Activated CD8-positive, alpha-beta memory T cell treated with anti-CD3 and anti-CD28 coated beads, Interleukin-2, amount 10 ng/mL, durations not matched to agents 7 days and 5 days (primary cell): Measurements from ENCODE around the gene IL2RA. TPM values are rescaled to one million over a fixed set of nuclear protein-coding genes. Genes with fewer than 3 reads are reported as not detected.

ENCODE experiments used
- ATAC-seq: fragments of 150-1000 bp; cut with Tn5 transposase; one replicate; pipeline ENCODE4 v1.10.0; 2021; ENCODE audit warnings: moderate library complexity
- CTCF ChIA-PET: fragments of 350-600 bp; sonication (Branson Sonifier 250); formaldehyde crosslinking; loops from one replicate; lab custom pipeline; 2021; ENCODE audit warnings: antibody characterized with exemption; lab: Charles Lee
- DNase-seq: peaks from one replicate; pipeline ENCODE4 v3.0.0-alpha.2; 2020
- H3K27ac Mint-ChIP-seq: one replicate; pipeline ENCODE4 v1.8.0; 2021; ENCODE audit warnings: mild to moderate bottlenecking, mixed read lengths
- H3K27me3 Mint-ChIP-seq: one replicate; pipeline ENCODE4 v1.8.0; 2021; ENCODE audit warnings: mixed read lengths
- H3K36me3 Mint-ChIP-seq: one replicate; pipeline ENCODE4 v1.8.0; 2021; ENCODE audit warnings: mild to moderate bottlenecking, mixed read lengths
- H3K4me1 Mint-ChIP-seq: one replicate; pipeline ENCODE4 v1.8.0; 2021; ENCODE audit warnings: mixed read lengths
- H3K4me3 Mint-ChIP-seq: one replicate; pipeline ENCODE4 v1.8.0; 2021; ENCODE audit warnings: mild to moderate bottlenecking, moderate library complexity, mixed read lengths
- H3K9me3 Mint-ChIP-seq: one replicate; pipeline ENCODE4 v1.8.0; 2022; ENCODE audit warnings: low read depth, mixed read lengths
- total RNA-seq, 2 experiments: library from RNA; stranded (reverse); gene quantifications; one replicate each; pipeline ENCODE4 v1.2.3, GENCODE V29; 2021

IL2RA gene
- total RNA-seq, 2 experiments from 2014 or later, result 302 to 832 TPM

GRCh38 chr10:5991708-5992107 is 70.5 kb downstream of the IL2RA start:
- no peak for DNase-seq
- peaks cover 14% of the 10 kb centered on the region for H3K4me1 Mint-ChIP-seq
- CTCF ChIA-PET, result no interaction called here
- no peak overlapping the region for H3K4me3 Mint-ChIP-seq
- H3K27ac Mint-ChIP-seq, result no peak overlapping the region
- peaks cover 18% of the 10 kb centered on the region for H3K36me3 Mint-ChIP-seq
- no peak for ATAC-seq
- H3K9me3 Mint-ChIP-seq, result peaks cover 16% of the 10 kb centered on the region
- H3K27me3 Mint-ChIP-seq, result peaks cover 17% of the 10 kb centered on the region

DNA sequence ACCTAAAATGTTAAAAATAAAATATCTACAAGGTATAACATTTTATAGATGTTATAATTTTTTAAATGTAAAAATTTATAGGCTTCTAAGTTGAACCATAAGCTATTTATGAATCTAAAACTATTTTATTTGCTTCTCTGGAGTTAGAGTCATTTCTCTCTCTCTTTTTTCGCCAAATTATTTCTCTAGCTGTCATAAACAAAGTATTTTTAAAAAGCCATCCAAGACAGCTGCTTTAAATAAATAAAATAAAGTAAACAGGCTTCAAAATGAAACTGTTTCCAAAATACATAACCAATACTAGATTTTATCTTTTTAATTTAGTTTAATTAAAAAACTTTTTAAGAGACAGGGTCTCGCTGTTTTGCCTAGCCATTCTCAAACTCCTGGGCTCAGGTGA is 72.4 kb downstream of the IL2RA start:
- no peak for DNase-seq
- ATAC-seq, result no peak
- CTCF ChIA-PET, result no interaction called here
- no peak overlapping the region for H3K4me3 Mint-ChIP-seq
- peaks cover 16% of the 10 kb centered on the region for H3K9me3 Mint-ChIP-seq
- peaks cover 8% of the 10 kb centered on the region for H3K27me3 Mint-ChIP-seq
- H3K4me1 Mint-ChIP-seq, result peaks cover 17% of the 10 kb centered on the region
- H3K36me3 Mint-ChIP-seq, result peaks cover 18% of the 10 kb centered on the region
- H3K27ac Mint-ChIP-seq, result no peak overlapping the region

- Mint-ChIP-seq H3K4me3 (no peak overlapping the region), H3K36me3 (peaks cover 16% of the 10 kb centered on the region), H3K4me1 (peaks cover 17% of the 10 kb centered on the region), H3K27ac (peak overlapping the region; percentile 39), H3K9me3 (peaks cover 15% of the 10 kb centered on the region), H3K27me3 (peaks cover 7% of the 10 kb centered on the region)
- DNase-seq, result peak; percentile 9
- CTCF ChIA-PET, result interaction anchor here (0.8 to 2.5 kb wide), 4 partner anchors 11 to 98 kb away, joined by 3 to 12 read pairs (median 5); partner anchors contain the start of gene IL15RA
- no peak for ATAC-seq
Measured at GRCh38 chr10:5988336-5988920, 73.7 kb downstream of the IL2RA start.

- H3K27ac Mint-ChIP-seq, result peak overlapping the region; percentile 39
- H3K27me3 Mint-ChIP-seq, result peaks cover 7% of the 10 kb centered on the region
- peak; percentile 36 for DNase-seq
- ATAC-seq, result peak; percentile 20
- H3K4me1 Mint-ChIP-seq, result peaks cover 17% of the 10 kb centered on the region
- CTCF ChIA-PET, result interaction anchor here (0.8 to 2.5 kb wide), 4 partner anchors 10 to 99 kb away, joined by 3 to 12 read pairs (median 5); partner anchors contain the start of gene IL15RA
- H3K9me3 Mint-ChIP-seq, result peaks cover 13% of the 10 kb centered on the region
- peaks cover 14% of the 10 kb centered on the region for H3K36me3 Mint-ChIP-seq
- no peak overlapping the region for H3K4me3 Mint-ChIP-seq
Measured at GRCh38 chr10:5987747-5988146, 74.4 kb downstream of the IL2RA start.

- Mint-ChIP-seq H3K27me3 (peaks cover 2% of the 10 kb centered on the region), H3K27ac (no peak overlapping the region), H3K4me1 (peaks cover 19% of the 10 kb centered on the region), H3K4me3 (no peak overlapping the region), H3K9me3 (no peaks in the 10 kb centered on the region), H3K36me3 (no peaks in the 10 kb centered on the region)
- peak; percentile 8 for DNase-seq
- CTCF ChIA-PET, result no interaction called here
- ATAC-seq, result no peak
Measured at GRCh38 chr10:5985029-5985428, 77.1 kb downstream of the IL2RA start.

- Mint-ChIP-seq H3K36me3 (no peaks in the 10 kb centered on the region), H3K9me3 (no peaks in the 10 kb centered on the region), H3K27ac (no peak overlapping the region), H3K4me1 (peaks cover 21% of the 10 kb centered on the region), H3K4me3 (no peak overlapping the region), H3K27me3 (peaks cover 2% of the 10 kb centered on the region)
- peak; percentile 28 for DNase-seq
- ATAC-seq, result no peak
- CTCF ChIA-PET, result no interaction called here
Measured at GRCh38 chr10:5983774-5984173, 78.4 kb downstream of the IL2RA start.

DNA sequence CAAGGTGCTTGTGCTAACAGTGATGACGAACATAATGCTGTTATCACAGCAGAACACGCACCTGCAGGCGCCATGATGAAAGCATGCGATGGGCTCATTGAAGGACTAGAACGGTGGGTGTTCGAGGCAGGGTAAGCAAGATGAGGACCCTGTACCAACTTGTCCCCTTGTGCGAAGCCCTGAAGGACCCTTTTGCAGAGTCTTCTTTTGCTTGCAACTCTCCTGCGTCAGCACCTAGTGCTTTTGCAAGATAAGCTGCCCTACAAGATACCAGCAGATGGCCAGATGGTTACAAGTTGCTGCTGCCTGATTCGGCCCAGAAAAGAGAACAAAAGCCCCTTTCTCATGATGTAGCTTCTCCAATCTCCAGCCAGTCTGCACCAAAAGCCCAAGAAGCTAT is 80.6 kb downstream of the IL2RA start:
- H3K27ac Mint-ChIP-seq, result no peak overlapping the region
- peaks cover under 1% of the 10 kb centered on the region for H3K36me3 Mint-ChIP-seq
- CTCF ChIA-PET, result no interaction called here
- no peak overlapping the region for H3K4me3 Mint-ChIP-seq
- H3K4me1 Mint-ChIP-seq, result peaks cover 11% of the 10 kb centered on the region
- ATAC-seq (no peak), DNase-seq (peak; percentile 38)
- H3K27me3 Mint-ChIP-seq, result peaks cover 2% of the 10 kb centered on the region
- no peaks in the 10 kb centered on the region for H3K9me3 Mint-ChIP-seq

GRCh38 chr10:5978230-5978489 is 84.0 kb downstream of the IL2RA start:
- peak overlapping the region; percentile 93 for H3K27ac Mint-ChIP-seq
- H3K9me3 Mint-ChIP-seq, result no peaks in the 10 kb centered on the region
- CTCF ChIA-PET, result interaction anchor here (0.9 to 3.7 kb wide), 7 partner anchors 10 to 109 kb away, joined by 3 to 26 read pairs (median 5); no protein-coding TSS in a partner anchor
- peaks cover 32% of the 10 kb centered on the region for H3K4me1 Mint-ChIP-seq
- peak overlapping the region; percentile 87 for H3K4me3 Mint-ChIP-seq
- DNase-seq (no peak), ATAC-seq (no peak)
- no peaks in the 10 kb centered on the region for H3K27me3 Mint-ChIP-seq
- H3K36me3 Mint-ChIP-seq, result peaks cover 12% of the 10 kb centered on the region

- CTCF ChIA-PET, result interaction anchor here (0.9 to 3.7 kb wide), 10 partner anchors 10 to 109 kb away, joined by 3 to 26 read pairs (median 4); partner anchors contain the start of gene IL2RA
- Mint-ChIP-seq H3K36me3 (peaks cover 15% of the 10 kb centered on the region), H3K27me3 (no peaks in the 10 kb centered on the region), H3K27ac (peak within 1 kb of the TSS; percentile 98), H3K4me1 (peaks cover 35% of the 10 kb centered on the region), H3K9me3 (no peaks in the 10 kb centered on the region), H3K4me3 (peak within 1 kb of the TSS; percentile 87)
- peak; percentile 86 for ATAC-seq
- DNase-seq, result peak; percentile 95
Measured at GRCh38 chr10:5977471-5978229, 84.5 kb downstream of the IL2RA start, which contains the start of gene IL15RA. IL15RA (minus strand) TSS chr10:5977543; CDS start chr10:5977492, 51 bp downstream.

- peak; percentile 17 for ATAC-seq
- Mint-ChIP-seq H3K27ac (peak overlapping the region; percentile 98), H3K27me3 (no peaks in the 10 kb centered on the region), H3K4me1 (peaks cover 41% of the 10 kb centered on the region), H3K36me3 (peaks cover 15% of the 10 kb centered on the region), H3K9me3 (no peaks in the 10 kb centered on the region), H3K4me3 (peak overlapping the region; percentile 87)
- DNase-seq, result peak; percentile 76
- CTCF ChIA-PET, result interaction anchor here (0.9 to 3.7 kb wide), 17 partner anchors 11 to 425 kb away, joined by 3 to 26 read pairs (median 3); partner anchors contain the start of gene IL2RA
Measured at GRCh38 chr10:5976512-5977470, 85.4 kb downstream of the IL2RA start.

- Mint-ChIP-seq H3K4me3 (peak overlapping the region; percentile 87), H3K9me3 (no peaks in the 10 kb centered on the region), H3K36me3 (peaks cover 15% of the 10 kb centered on the region), H3K27ac (peak overlapping the region; percentile 98), H3K27me3 (no peaks in the 10 kb centered on the region), H3K4me1 (peaks cover 50% of the 10 kb centered on the region)
- CTCF ChIA-PET, result interaction anchor here (0.6 to 3.7 kb wide), 17 partner anchors 10 to 1332 kb away, joined by 3 to 26 read pairs (median 3); no protein-coding TSS in a partner anchor
- DNase-seq, result peak; percentile 88
- peak; percentile 67 for ATAC-seq
Measured at GRCh38 chr10:5975641-5976473, 86.3 kb downstream of the IL2RA start.

GRCh38 chr10:5973069-5973468 is 89.1 kb downstream of the IL2RA start:
- H3K36me3 Mint-ChIP-seq, result peaks cover 23% of the 10 kb centered on the region
- no peak overlapping the region for H3K4me3 Mint-ChIP-seq
- no peak overlapping the region for H3K27ac Mint-ChIP-seq
- H3K4me1 Mint-ChIP-seq, result peaks cover 56% of the 10 kb centered on the region
- no peaks in the 10 kb centered on the region for H3K27me3 Mint-ChIP-seq
- CTCF ChIA-PET, result no interaction called here
- ATAC-seq, result no peak
- peak; percentile 35 for DNase-seq
- no peaks in the 10 kb centered on the region for H3K9me3 Mint-ChIP-seq
